IMR-90 (cell line): ENCODE results near the gene KCTD10. TPM values are rescaled to one million over a fixed set of nuclear protein-coding genes. Genes with fewer than 3 reads are reported as not detected.

ENCODE experiments used
- ATAC-seq: fragments of 200-7000 bp; cut with Tn5 transposase; 2 replicates; pipeline ENCODE4 v1.9.1; 2020; ENCODE audit warnings: low read depth, mild to moderate bottlenecking, moderate library complexity
- BruUV-seq: library from RNA; stranded (reverse); fragments of 400-500 nt; replicated peaks from 2 replicates; lab custom pipeline; 2021; lab: Mats Ljungman, UMichigan
- CTCF ChIA-PET: fragments of 300-600 bp; formaldehyde crosslinking; extraction: SDS; loops from one replicate; lab custom pipeline; 2021; ENCODE audit warnings: antibody characterized with exemption; lab: Yijun Ruan, JAX
- POLR2A ChIA-PET: fragments of 300-600 bp; sonication (Branson Sonifier 250); formaldehyde crosslinking; loops from one replicate; lab custom pipeline; 2022; ENCODE audit warnings: antibody characterized with exemption; ENCODE audit not compliant: unreplicated experiment; lab: Charles Lee
- DNase-seq: peaks from one replicate; pipeline ENCODE4 v3.0.0; 2013
- H2AFZ ChIP-seq: replicated peaks from 2 replicates; pipeline ENCODE3; 2013; ENCODE audit warnings: low read length, mild to moderate bottlenecking; ENCODE audit not compliant: poor library complexity
- H2AK5ac ChIP-seq: 2 replicates; pipeline ENCODE4 v1.6.1; 2013; ENCODE audit warnings: low read depth, low read length, inconsistent platforms
- H2AK9ac ChIP-seq: replicated peaks from 2 replicates; pipeline ENCODE3; 2013; ENCODE audit warnings: mild to moderate bottlenecking, low read depth, low read length, moderate library complexity; ENCODE audit not compliant: poor library complexity
- H2BK120ac ChIP-seq: 2 replicates; pipeline ENCODE4 v1.6.1; 2013; ENCODE audit warnings: low read depth, low read length, inconsistent platforms
- H2BK15ac ChIP-seq: 3 replicates; pipeline ENCODE4 v1.6.1; 2013; ENCODE audit warnings: low read depth, low read length, inconsistent platforms
- H2BK20ac ChIP-seq: 2 replicates; pipeline ENCODE4 v1.6.1; 2013; ENCODE audit warnings: low read depth, mild to moderate bottlenecking, inconsistent platforms, low read length, moderate library complexity
- H2BK5ac ChIP-seq: 2 replicates; pipeline ENCODE4 v1.6.1; 2013; ENCODE audit warnings: mild to moderate bottlenecking, low read depth, low read length, inconsistent platforms; ENCODE audit not compliant: poor library complexity, severe bottlenecking
- H3K14ac ChIP-seq: replicated peaks from 2 replicates; pipeline ENCODE4 v1.6.1; 2013; ENCODE audit warnings: low read depth, low read length, inconsistent platforms
- H3K18ac ChIP-seq: 2 replicates; pipeline ENCODE4 v1.6.1; 2013; ENCODE audit warnings: low read depth, low read length, control low read depth
- H3K23ac ChIP-seq: 2 replicates; pipeline ENCODE4 v1.6.1; 2013; ENCODE audit warnings: low read depth, low read length, inconsistent platforms
- H3K27ac ChIP-seq: 2 replicates; pipeline ENCODE4 v1.5.1; 2013; ENCODE audit warnings: mild to moderate bottlenecking, control low read depth, low read length; ENCODE audit not compliant: insufficient read depth
- H3K27me3 ChIP-seq: 2 replicates; pipeline ENCODE4 v1.6.1; 2013; ENCODE audit warnings: low read length; ENCODE audit not compliant: control insufficient read depth, insufficient read depth
- H3K36me3 ChIP-seq: 2 replicates; pipeline ENCODE4 v1.6.1; 2013; ENCODE audit warnings: low read length, mixed read lengths; ENCODE audit not compliant: control insufficient read depth, insufficient read depth
- H3K4ac ChIP-seq: 2 replicates; pipeline ENCODE4 v1.6.1; 2013; ENCODE audit warnings: low read depth, low read length, inconsistent platforms
- H3K4me1 ChIP-seq: 2 replicates; pipeline ENCODE4 v1.6.1; 2013; ENCODE audit warnings: low read length, mixed read lengths; ENCODE audit not compliant: control insufficient read depth, insufficient read depth
- H3K4me2 ChIP-seq: 2 replicates; pipeline ENCODE4 v1.6.1; 2013; ENCODE audit warnings: low read depth, mild to moderate bottlenecking, control low read depth, low read length, moderate library complexity
- H3K4me3 ChIP-seq: 2 replicates; pipeline ENCODE4 v1.5.1; 2013; ENCODE audit warnings: low read depth, mild to moderate bottlenecking, control low read depth, low read length, moderate library complexity; ENCODE audit not compliant: insufficient read depth
- H3K56ac ChIP-seq: 2 replicates; pipeline ENCODE4 v1.6.1; 2013; ENCODE audit warnings: low read length, inconsistent platforms; ENCODE audit not compliant: insufficient read depth; ENCODE audit errors: extremely low read depth
- H3K79me1 ChIP-seq, 2 experiments: 2 replicates each; pipeline ENCODE4 v1.6.1; 2013; ENCODE audit warnings: low read length in 2 of 2, inconsistent platforms in 1 of 2, low read depth in 1 of 2
- H3K9ac ChIP-seq: 2 replicates; pipeline ENCODE4 v1.6.1; 2013; ENCODE audit warnings: low read depth, low read length, control low read depth
- H3K9me1 ChIP-seq: 2 replicates; pipeline ENCODE4 v1.6.1; 2013; ENCODE audit warnings: low read length, inconsistent platforms; ENCODE audit not compliant: insufficient read depth
- H3K9me3 ChIP-seq: 2 replicates; pipeline ENCODE4 v1.6.1; 2013; ENCODE audit warnings: low read length; ENCODE audit not compliant: control insufficient read depth, insufficient read depth
- H4K20me1 ChIP-seq: 2 replicates; pipeline ENCODE4 v1.6.1; 2013; ENCODE audit warnings: low read length, inconsistent platforms; ENCODE audit not compliant: insufficient read depth
- H4K5ac ChIP-seq: 2 replicates; pipeline ENCODE4 v1.6.1; 2013; ENCODE audit warnings: mild to moderate bottlenecking, low read depth, low read length, control low read depth
- H4K8ac ChIP-seq, 2 experiments: 2 replicates each; pipeline ENCODE4 v1.6.1; 2013; ENCODE audit warnings: low read depth in 2 of 2, low read length in 2 of 2, control low read depth in 1 of 2, inconsistent platforms in 1 of 2
- H4K91ac ChIP-seq: 2 replicates; pipeline ENCODE4 v1.6.1; 2013; ENCODE audit warnings: low read depth, low read length, inconsistent platforms; ENCODE audit not compliant: insufficient read depth
- BHLHE40 ChIP-seq: fragments of 150-350 bp; IDR thresholded peaks from 2 replicates; pipeline ENCODE4 v1.6.1; 2016; ENCODE audit warnings: mild to moderate bottlenecking, low read depth, low read length
- CEBPB ChIP-seq: IDR thresholded peaks from 2 replicates; pipeline ENCODE4 v1.6.1; 2012; ENCODE audit warnings: low read depth, low read length, improper control_type of control experiment
- CHD1 ChIP-seq: IDR thresholded peaks from 2 replicates; pipeline ENCODE4 v1.6.1; 2012; ENCODE audit warnings: low read depth, low read length, improper control_type of control experiment
- FOS ChIP-seq: fragments of 150-350 bp; IDR thresholded peaks from 2 replicates; pipeline ENCODE4 v1.6.1; 2016; ENCODE audit warnings: low read depth, low read length
- MAFK ChIP-seq: IDR thresholded peaks from 2 replicates; pipeline ENCODE4 v1.6.1; 2012; ENCODE audit warnings: low read depth, low read length, improper control_type of control experiment
- MAZ ChIP-seq: IDR thresholded peaks from 2 replicates; pipeline ENCODE4 v1.6.1; 2012; ENCODE audit warnings: low read depth, mild to moderate bottlenecking, low read length, improper control_type of control experiment, moderate library complexity, borderline replicate concordance
- MXI1 ChIP-seq: IDR thresholded peaks from 2 replicates; pipeline ENCODE4 v1.6.1; 2012; ENCODE audit warnings: low read depth, mild to moderate bottlenecking, low read length, moderate library complexity, borderline replicate concordance
- NFE2L2 ChIP-seq: fragments of 150-350 bp; IDR thresholded peaks from 2 replicates; pipeline ENCODE4 v1.6.1; 2016; ENCODE audit warnings: low read depth, mild to moderate bottlenecking, low read length
- POLR2A ChIP-seq: IDR thresholded peaks from 2 replicates; pipeline ENCODE4 v1.6.1; 2012; ENCODE audit warnings: mild to moderate bottlenecking, low read depth, low read length
- RAD21 ChIP-seq: IDR thresholded peaks from 2 replicates; pipeline ENCODE4 v1.6.1; 2012; ENCODE audit warnings: low read length, improper control_type of control experiment
- RCOR1 ChIP-seq: IDR thresholded peaks from 2 replicates; pipeline ENCODE4 v1.6.1; 2012; ENCODE audit warnings: mild to moderate bottlenecking, low read length, improper control_type of control experiment; ENCODE audit not compliant: insufficient replicate concordance
- RFX5 ChIP-seq: IDR thresholded peaks from 2 replicates; pipeline ENCODE4 v1.8.0; 2012; ENCODE audit warnings: low read depth, mild to moderate bottlenecking, low read length, moderate library complexity
- SMC3 ChIP-seq: fragments of 150-350 bp; IDR thresholded peaks from 2 replicates; pipeline ENCODE4 v1.6.1; 2016; ENCODE audit warnings: low read depth, mild to moderate bottlenecking, antibody characterized with exemption, low read length, moderate library complexity
- WGBS, 2 experiments: methylation state at CpG; one replicate each; pipeline versions ENCODE4 v1.1.5 to v1.1.7; 2013; ENCODE audit warnings: missing lambda C conversion rate in 2 of 2; ENCODE audit not compliant: insufficient read length in 1 of 2; ENCODE audit errors: extremely low coverage in 2 of 2; 5-methylcytosine and 5-hydroxymethylcytosine counted together
- dilution Hi-C: fragments of 300-500 bp; cut with HindIII; formaldehyde crosslinking; loops from one replicate; pipeline ENCODE4 v1.14.3; 2018; ENCODE audit warnings: low sequenced_read_pairs; ENCODE audit not compliant: unreplicated experiment
- in situ Hi-C: fragments of 300-500 bp; cut with MboI; formaldehyde crosslinking; loops from 3 replicates; pipeline ENCODE4 v1.14.3; 2019; ENCODE audit warnings: low sequenced_read_pairs, inconsistent platforms, mixed read lengths
- intact Hi-C: fragments of 100-400 bp; cut with micrococcal nuclease; formaldehyde crosslinking; loops from 2 replicates; pipeline ENCODE4 v1.10.0; 2022
- polyA plus RNA-seq, 3 experiments: library from polyadenylated mRNA; depleted of rRNA; stranded (reverse); fragments of >200 nt; gene quantifications; 2 replicates each; pipeline ENCODE4 v1.2.3, GENCODE V29; 2012; ENCODE audit warnings: low replicate concordance in 1 of 3
- total RNA-seq: library from RNA; depleted of rRNA; stranded (reverse); fragments of >200 nt; gene quantifications from 2 replicates; pipeline ENCODE4 v1.2.3, GENCODE V29; 2012
- TF ChIP-seq, protein P1 (sequence below): conservative IDR thresholded peaks from 2 replicates; pipeline ENCODE4 v1.5.1; 2012; ENCODE audit warnings: mild to moderate bottlenecking, low read depth, low read length, improper control_type of control experiment
- TF ChIP-seq, protein P2 (sequence below): fragments of 150-350 bp; IDR thresholded peaks from 2 replicates; pipeline ENCODE4 v1.6.1; 2016; ENCODE audit warnings: low read depth, mild to moderate bottlenecking, low read length, moderate library complexity, borderline replicate concordance
- TF ChIP-seq, protein P3 (sequence below): fragments of 150-350 bp; IDR thresholded peaks from 2 replicates; pipeline ENCODE4 v1.6.1; 2017; ENCODE audit warnings: mild to moderate bottlenecking, antibody characterized with exemption, low read length, low read depth

Gene KCTD10
- total and polyA plus RNA-seq, 2 of the 4 experiments (the other 2 are of a cell fraction): 72.1 to 88.4 TPM

DNA sequence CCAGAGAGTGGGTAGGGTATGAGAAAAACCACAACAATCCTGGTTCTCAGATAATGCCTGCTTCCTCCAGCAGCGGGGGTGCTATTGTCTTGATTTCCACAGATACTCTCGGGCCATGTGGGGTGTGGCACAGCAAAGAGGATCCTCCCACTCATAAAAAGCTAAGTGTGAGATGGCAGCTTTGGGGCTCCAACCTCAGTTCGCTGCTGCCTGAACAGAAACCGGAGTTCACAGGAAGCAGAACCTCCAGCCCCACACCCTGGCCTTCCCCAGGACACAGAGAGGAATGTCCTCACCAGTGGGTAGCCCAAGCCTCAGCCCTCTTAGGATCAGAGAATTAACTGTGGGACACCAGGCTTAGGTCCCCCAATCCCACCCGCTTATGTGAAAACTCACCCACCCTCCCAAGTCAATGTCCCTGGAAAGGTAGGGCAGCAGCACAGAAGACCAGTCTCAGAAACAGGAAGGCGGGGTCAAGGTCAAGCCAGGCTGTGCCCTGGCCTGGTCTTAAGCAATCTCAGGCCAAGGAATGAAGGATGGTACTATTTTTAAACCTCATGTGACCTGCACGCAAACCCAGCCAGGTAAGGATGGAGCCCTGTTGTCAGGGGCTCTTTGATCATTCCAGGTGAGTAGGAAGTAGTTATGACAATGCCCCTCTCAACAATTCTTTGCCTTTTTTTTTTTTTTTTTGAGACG lies 9.0 kb downstream of the KCTD10 start:
- in situ Hi-C loops: no loop called here
- no peak overlapping the region for H4K91ac ChIP-seq
- no peak for ATAC-seq
- no peak overlapping the region for H3K23ac ChIP-seq
- no peak overlapping the region for H2BK15ac ChIP-seq
- TF ChIP-seq MAZ: no peak
- no peak for TF ChIP-seq RFX5
- no peak for TF ChIP-seq RCOR1
- no peak for TF ChIP-seq MXI1
- no peak for TF ChIP-seq MAFK
- no peak for TF ChIP-seq POLR2A
- no peak for TF ChIP-seq CHD1
- TF ChIP-seq RAD21: no peak
- TF ChIP-seq FOS: no peak
- TF ChIP-seq SMC3: no peak
- TF ChIP-seq, protein P1, sequence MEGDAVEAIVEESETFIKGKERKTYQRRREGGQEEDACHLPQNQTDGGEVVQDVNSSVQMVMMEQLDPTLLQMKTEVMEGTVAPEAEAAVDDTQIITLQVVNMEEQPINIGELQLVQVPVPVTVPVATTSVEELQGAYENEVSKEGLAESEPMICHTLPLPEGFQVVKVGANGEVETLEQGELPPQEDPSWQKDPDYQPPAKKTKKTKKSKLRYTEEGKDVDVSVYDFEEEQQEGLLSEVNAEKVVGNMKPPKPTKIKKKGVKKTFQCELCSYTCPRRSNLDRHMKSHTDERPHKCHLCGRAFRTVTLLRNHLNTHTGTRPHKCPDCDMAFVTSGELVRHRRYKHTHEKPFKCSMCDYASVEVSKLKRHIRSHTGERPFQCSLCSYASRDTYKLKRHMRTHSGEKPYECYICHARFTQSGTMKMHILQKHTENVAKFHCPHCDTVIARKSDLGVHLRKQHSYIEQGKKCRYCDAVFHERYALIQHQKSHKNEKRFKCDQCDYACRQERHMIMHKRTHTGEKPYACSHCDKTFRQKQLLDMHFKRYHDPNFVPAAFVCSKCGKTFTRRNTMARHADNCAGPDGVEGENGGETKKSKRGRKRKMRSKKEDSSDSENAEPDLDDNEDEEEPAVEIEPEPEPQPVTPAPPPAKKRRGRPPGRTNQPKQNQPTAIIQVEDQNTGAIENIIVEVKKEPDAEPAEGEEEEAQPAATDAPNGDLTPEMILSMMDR: no peak
- TF ChIP-seq NFE2L2: no peak
- TF ChIP-seq BHLHE40: no peak
- TF ChIP-seq, protein P2, sequence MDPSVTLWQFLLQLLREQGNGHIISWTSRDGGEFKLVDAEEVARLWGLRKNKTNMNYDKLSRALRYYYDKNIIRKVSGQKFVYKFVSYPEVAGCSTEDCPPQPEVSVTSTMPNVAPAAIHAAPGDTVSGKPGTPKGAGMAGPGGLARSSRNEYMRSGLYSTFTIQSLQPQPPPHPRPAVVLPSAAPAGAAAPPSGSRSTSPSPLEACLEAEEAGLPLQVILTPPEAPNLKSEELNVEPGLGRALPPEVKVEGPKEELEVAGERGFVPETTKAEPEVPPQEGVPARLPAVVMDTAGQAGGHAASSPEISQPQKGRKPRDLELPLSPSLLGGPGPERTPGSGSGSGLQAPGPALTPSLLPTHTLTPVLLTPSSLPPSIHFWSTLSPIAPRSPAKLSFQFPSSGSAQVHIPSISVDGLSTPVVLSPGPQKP: no peak
- TF ChIP-seq CEBPB: no peak
- TF ChIP-seq, protein P3, sequence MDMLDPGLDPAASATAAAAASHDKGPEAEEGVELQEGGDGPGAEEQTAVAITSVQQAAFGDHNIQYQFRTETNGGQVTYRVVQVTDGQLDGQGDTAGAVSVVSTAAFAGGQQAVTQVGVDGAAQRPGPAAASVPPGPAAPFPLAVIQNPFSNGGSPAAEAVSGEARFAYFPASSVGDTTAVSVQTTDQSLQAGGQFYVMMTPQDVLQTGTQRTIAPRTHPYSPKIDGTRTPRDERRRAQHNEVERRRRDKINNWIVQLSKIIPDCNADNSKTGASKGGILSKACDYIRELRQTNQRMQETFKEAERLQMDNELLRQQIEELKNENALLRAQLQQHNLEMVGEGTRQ: no peak
- no peak overlapping the region for H2BK5ac ChIP-seq
- no peak overlapping the region for H3K14ac ChIP-seq
- no peak overlapping the region for H3K18ac ChIP-seq
- H2AK5ac ChIP-seq: no peak overlapping the region
- no peak overlapping the region for H4K5ac ChIP-seq
- BruUV-seq: no TSS peak
- no CpG with 5 or more reads among the region's 8 CpGs for WGBS, 2 experiments
- H3K9ac ChIP-seq: no peak overlapping the region
- no peak overlapping the region for H2BK20ac ChIP-seq
- CTCF ChIA-PET: no interaction called here
- H3K9me1 ChIP-seq: peaks cover 46% of the 10 kb centered on the region
- no peak for DNase-seq
- no peak overlapping the region for H3K4me2 ChIP-seq
- H4K8ac ChIP-seq: no peak overlapping the region
- no peak overlapping the region for H3K56ac ChIP-seq
- H3K9me3 ChIP-seq: no peaks in the 10 kb centered on the region
- no peak overlapping the region for H2BK120ac ChIP-seq
- no peaks in the 10 kb centered on the region for H3K27me3 ChIP-seq
- no peak overlapping the region for H2AK9ac ChIP-seq
- H3K4ac ChIP-seq: no peak overlapping the region
- peaks cover 40% of the 10 kb centered on the region for H4K20me1 ChIP-seq
- no peak overlapping the region for H2AFZ ChIP-seq
- intact Hi-C loops: no loop called here
- H3K36me3 ChIP-seq: peaks cover 56% of the 10 kb centered on the region
- dilution Hi-C loops: no loop called here
- no peak overlapping the region for H3K4me3 ChIP-seq
- H3K4me1 ChIP-seq: peaks cover 22% of the 10 kb centered on the region
- peaks cover 4 to 87% of the 10 kb centered on the region in 2 experiments; a peak in 3 of 4 replicates for H3K79me1 ChIP-seq
- H3K27ac ChIP-seq: no peak overlapping the region; the same call in 1 of the 2 replicates
- POLR2A ChIA-PET: no interaction called here
